HCT116 (cell line): ENCODE data around the gene GFOD2.

Experiments
- ATF3 ChIP-seq: IDR thresholded peaks from 2 replicates; pipeline ENCODE4 v1.6.1; 2012
- EGR1 ChIP-seq: IDR thresholded peaks from 2 replicates; pipeline ENCODE4 v1.6.1; 2012; ENCODE audit warnings: low read depth
- EZH2 ChIP-seq: fragments of 200-600 bp; sonication (generic); IDR thresholded peaks from 2 replicates; pipeline ENCODE4 v1.6.1; 2017; ENCODE audit warnings: antibody characterized with exemption, mixed run types
- EZH2phosphoT487 ChIP-seq: fragments of 200-600 bp; IDR thresholded peaks from 2 replicates; pipeline ENCODE4 v1.6.1; 2018; ENCODE audit warnings: antibody characterized with exemption, borderline replicate concordance
- JUND ChIP-seq: IDR thresholded peaks from 2 replicates; pipeline ENCODE4 v1.6.1; 2012
- POLR2A ChIP-seq: IDR thresholded peaks from 2 replicates; pipeline ENCODE4 v1.7.0; 2011; ENCODE audit warnings: borderline replicate concordance; ENCODE audit not compliant: insufficient read depth, insufficient read length; ENCODE audit errors: extremely low read depth
- POLR2AphosphoS5 ChIP-seq: IDR thresholded peaks from 2 replicates; pipeline ENCODE4 v1.6.1; 2011; ENCODE audit warnings: mild to moderate bottlenecking, low read depth, low read length, moderate library complexity
- REST ChIP-seq: IDR thresholded peaks from 2 replicates; pipeline ENCODE4 v1.6.1; 2012; ENCODE audit warnings: low read depth
- TCF7L2 ChIP-seq: IDR thresholded peaks from 2 replicates; pipeline ENCODE4 v1.7.0; 2011; ENCODE audit warnings: borderline replicate concordance, inconsistent platforms; ENCODE audit not compliant: insufficient read depth, insufficient read length; ENCODE audit errors: extremely low read depth

DNA sequence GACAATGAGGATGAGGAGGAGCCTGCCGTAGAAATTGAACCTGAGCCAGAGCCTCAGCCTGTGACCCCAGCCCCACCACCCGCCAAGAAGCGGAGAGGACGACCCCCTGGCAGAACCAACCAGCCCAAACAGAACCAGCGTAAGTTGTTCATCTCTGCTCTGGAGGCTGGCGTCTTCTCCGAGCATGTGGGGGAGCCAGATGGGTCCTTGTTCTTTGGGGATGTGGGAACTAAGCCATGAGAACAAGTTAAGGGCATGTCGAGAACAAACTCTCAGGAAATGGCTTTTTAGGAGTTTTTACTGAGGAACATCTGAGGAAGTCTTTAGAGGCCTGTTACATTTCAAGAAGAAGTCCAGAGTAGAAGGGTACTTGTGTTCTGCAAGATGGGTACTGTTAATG, 82.4 kb downstream of the GFOD2 start:
- TF ChIP-seq EZH2 (no peak), EZH2phosphoT487 (no peak), JUND (no peak), EGR1 (no peak), ATF3 (no peak), TCF7L2 (no peak), REST (no peak), POLR2A (no peak), POLR2AphosphoS5 (no peak)
